A673 (cell line): Measurements from ENCODE around the gene SMIM5. TPM values are rescaled to one million over a fixed set of nuclear protein-coding genes. Genes with fewer than 3 reads are reported as not detected.

Experiments used
- BruUV-seq: library from RNA; stranded (reverse); fragments of 400-500 nt; replicated peaks from 2 replicates; lab custom pipeline; 2021; lab: Mats Ljungman, UMichigan
- CTCF ChIA-PET: fragments of 300-600 bp; sonication (Branson Sonifier 250); formaldehyde crosslinking; loops from one replicate; lab custom pipeline; 2022; ENCODE audit warnings: antibody characterized with exemption; lab: Charles Lee
- POLR2A ChIA-PET: fragments of 300-600 bp; sonication (Branson Sonifier 250); formaldehyde crosslinking; loops from one replicate; lab custom pipeline; 2022; ENCODE audit warnings: antibody characterized with exemption; ENCODE audit not compliant: low non-redundant PET; lab: Charles Lee
- DNase-seq: peaks from one replicate; pipeline ENCODE4 v3.0.0-alpha.2; 2015; ENCODE audit warnings: low spot score
- H3K27ac ChIP-seq: fragments of 200-600 bp; sonication (generic); 2 replicates; pipeline ENCODE4 v1.5.1; 2016; ENCODE audit warnings: mixed run types, low read depth, mild to moderate bottlenecking, mixed read lengths, antibody characterized with exemption, low read length; ENCODE audit not compliant: poor library complexity, severe bottlenecking
- H3K27me3 ChIP-seq: fragments of 200-600 bp; sonication (generic); replicated peaks from 2 replicates; pipeline ENCODE4 v1.6.1; 2017; ENCODE audit warnings: mixed run types, low read depth, mild to moderate bottlenecking, mixed read lengths, antibody characterized with exemption, low read length; ENCODE audit not compliant: insufficient read depth, poor library complexity
- H3K36me3 ChIP-seq: fragments of 200-600 bp; sonication (generic); 2 replicates; pipeline ENCODE4 v1.6.1; 2016; ENCODE audit warnings: mixed run types, mild to moderate bottlenecking, mixed read lengths, antibody characterized with exemption, low read length; ENCODE audit not compliant: insufficient read depth, poor library complexity, severe bottlenecking
- H3K4me1 ChIP-seq: fragments of 200-600 bp; sonication (generic); 2 replicates; pipeline ENCODE4 v1.6.1; 2017; ENCODE audit warnings: mixed run types, mild to moderate bottlenecking, mixed read lengths, antibody characterized with exemption, low read length; ENCODE audit not compliant: insufficient read depth, poor library complexity, severe bottlenecking
- H3K4me3 ChIP-seq: fragments of 200-600 bp; sonication (generic); 2 replicates; pipeline ENCODE4 v1.5.1; 2016; ENCODE audit warnings: low read depth, mixed run types, mild to moderate bottlenecking, mixed read lengths, low read length; ENCODE audit not compliant: poor library complexity, severe bottlenecking
- H3K9me3 ChIP-seq: fragments of 200-600 bp; sonication (generic); 2 replicates; pipeline ENCODE4 v1.6.1; 2016; ENCODE audit warnings: mixed run types, low read depth, mild to moderate bottlenecking, mixed read lengths, antibody characterized with exemption, low read length; ENCODE audit not compliant: poor library complexity, severe bottlenecking
- CTCF ChIP-seq: fragments of 300-800, 200-600 bp; sonication (generic); conservative IDR thresholded peaks from 2 replicates; pipeline ENCODE4 v1.5.1; 2017; ENCODE audit warnings: low read depth, mild to moderate bottlenecking, antibody characterized with exemption, low read length, moderate library complexity, mixed read lengths
- EZH2 ChIP-seq: fragments of 200-600 bp; sonication (generic); IDR thresholded peaks from 2 replicates; pipeline ENCODE4 v1.6.1; 2017; ENCODE audit warnings: borderline replicate concordance, low read depth, mild to moderate bottlenecking, mixed read lengths, antibody characterized with exemption, low read length; ENCODE audit not compliant: poor library complexity, severe bottlenecking
- intact Hi-C: fragments of 100-400 bp; cut with micrococcal nuclease; formaldehyde crosslinking; loops from one replicate; pipeline ENCODE4 v1.10.0; 2022; ENCODE audit not compliant: unreplicated experiment
- total RNA-seq: library from RNA; stranded (reverse); gene quantifications from 2 replicates; pipeline ENCODE4 v1.2.3, GENCODE V29; 2021

SMIM5 gene
- total RNA-seq, 1 experiment from 2014 or later: not detected

DNA sequence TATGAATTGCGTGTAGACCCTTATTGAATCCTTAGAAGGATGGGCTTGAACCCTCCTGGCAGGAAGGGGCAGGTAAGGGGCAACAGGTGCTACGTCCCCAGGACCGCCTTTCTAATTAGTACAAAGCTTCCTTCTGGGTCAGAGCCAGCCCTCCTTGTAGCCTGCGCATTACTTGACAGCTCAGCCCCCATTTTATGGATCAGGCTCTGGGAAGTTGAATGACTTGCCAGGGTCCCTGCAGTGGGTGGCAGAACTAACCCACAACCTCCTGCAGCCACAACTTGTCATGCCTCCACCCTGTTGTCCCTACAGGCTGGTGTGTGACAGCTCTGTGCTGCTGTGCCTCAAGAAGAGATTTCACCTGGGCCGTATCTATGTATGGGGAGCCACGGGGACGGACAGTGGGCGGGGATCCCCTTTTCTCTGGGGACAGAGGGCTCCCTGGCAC lies 42.9 kb upstream of the SMIM5 start:
- ChIA-PET POLR2A (interaction anchor here (0.6 kb wide), 1 partner anchor 326 kb away, joined by 9 read pairs; no protein-coding TSS in a partner anchor), CTCF (interaction anchor here (2.7 kb wide), 1 partner anchor 11 kb away, joined by 10 read pairs; no protein-coding TSS in a partner anchor)
- H3K27me3 ChIP-seq: no peaks in the 10 kb centered on the region
- H3K4me1 ChIP-seq: peaks cover 9% of the 10 kb centered on the region
- H3K27ac ChIP-seq: no peak overlapping the region
- intact Hi-C loops: no loop called here
- H3K36me3 ChIP-seq: no peaks in the 10 kb centered on the region
- no peak for DNase-seq
- no TSS peak for BruUV-seq
- TF ChIP-seq EZH2 (no peak), CTCF (no peak)
- H3K4me3 ChIP-seq: peak overlapping the region; percentile 55
- H3K9me3 ChIP-seq: no peaks in the 10 kb centered on the region

DNA sequence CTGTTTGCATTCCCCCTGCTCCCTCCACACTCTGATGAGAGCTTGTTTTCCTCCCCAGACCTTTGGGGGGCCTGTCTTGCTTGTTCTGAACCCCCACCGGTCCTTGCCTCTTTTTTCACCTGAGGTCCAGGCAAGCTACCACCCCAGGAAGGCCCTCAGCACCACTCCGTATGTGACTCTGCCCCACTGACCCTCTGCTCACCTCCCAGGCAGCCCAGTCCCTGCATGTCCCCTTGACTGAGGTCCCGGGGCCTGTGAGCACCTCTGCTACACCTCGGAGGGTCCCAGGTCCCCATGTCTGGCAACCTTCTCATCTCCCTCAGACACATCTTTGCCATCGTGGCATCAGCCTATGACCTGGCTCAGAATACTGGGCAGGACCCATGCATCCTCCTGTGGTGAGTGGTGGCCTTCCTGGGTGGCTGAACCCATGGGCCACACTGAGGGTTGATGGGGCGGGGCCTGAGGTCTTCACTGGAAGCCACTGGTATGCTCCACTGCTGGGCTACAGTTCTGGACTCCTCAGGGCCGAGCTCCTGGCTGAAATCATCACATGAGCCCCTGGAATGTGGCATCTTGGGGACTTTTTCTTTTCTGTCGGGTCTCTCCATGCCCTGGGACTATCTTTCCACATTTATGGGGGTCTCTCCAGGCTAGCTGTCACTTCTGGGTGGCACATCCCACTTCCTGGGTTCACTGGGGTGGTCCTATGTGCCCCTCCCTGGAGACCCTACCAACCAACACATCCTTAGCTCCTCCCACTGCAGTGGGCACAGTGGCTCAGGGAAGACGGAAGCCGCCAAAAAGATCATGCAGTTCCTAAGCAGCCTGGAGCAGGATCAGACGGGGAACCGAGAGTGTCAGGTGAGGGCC lies 42.1 kb upstream of the SMIM5 start:
- H3K27me3 ChIP-seq: no peaks in the 10 kb centered on the region
- H3K27ac ChIP-seq: no peak overlapping the region
- TF ChIP-seq EZH2 (no peak), CTCF (no peak)
- intact Hi-C loops: no loop called here
- ChIA-PET POLR2A (no interaction called here), CTCF (interaction anchor here (2.7 kb wide), 1 partner anchor 10 kb away, joined by 10 read pairs; no protein-coding TSS in a partner anchor)
- no peak for DNase-seq
- no peaks in the 10 kb centered on the region for H3K36me3 ChIP-seq
- H3K4me3 ChIP-seq: no peak overlapping the region
- no peaks in the 10 kb centered on the region for H3K9me3 ChIP-seq
- BruUV-seq: no TSS peak
- peaks cover 9% of the 10 kb centered on the region for H3K4me1 ChIP-seq

DNA sequence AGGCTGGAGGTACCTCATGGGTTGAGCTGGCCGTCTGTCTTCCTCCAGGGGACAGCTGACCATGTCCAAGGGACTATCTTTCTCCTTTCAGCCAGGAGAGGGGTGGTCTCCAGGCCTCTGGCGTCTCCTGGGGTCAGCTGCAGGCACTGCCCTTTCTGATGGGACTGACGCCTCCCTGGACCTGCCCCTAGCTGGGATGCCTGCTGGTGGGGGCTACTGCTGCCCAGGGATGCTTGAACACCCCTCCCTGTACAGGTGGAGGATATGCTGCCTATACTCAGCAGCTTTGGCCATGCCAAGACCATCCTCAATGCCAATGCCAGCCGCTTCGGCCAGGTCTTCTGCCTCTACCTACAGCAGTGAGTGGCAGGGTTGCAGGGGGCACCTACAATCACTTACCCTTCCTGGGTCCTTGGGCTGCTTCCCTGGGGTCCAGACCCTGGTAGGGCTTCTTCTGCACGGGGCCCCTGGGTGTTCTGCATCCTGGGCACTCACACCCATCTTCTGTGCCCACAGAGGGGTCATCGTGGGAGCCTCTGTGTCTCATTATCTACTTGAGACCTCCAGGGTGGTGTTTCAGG lies 41.4 kb upstream of the SMIM5 start:
- BruUV-seq: no TSS peak
- TF ChIP-seq EZH2: no peak
- TF ChIP-seq CTCF: no peak
- POLR2A ChIA-PET: no interaction called here

More for the DNA sequence above, 41.4 kb upstream of the SMIM5 start:
- H3K36me3 ChIP-seq: no peaks in the 10 kb centered on the region
- CTCF ChIA-PET: interaction anchor here (2.7 kb wide), 1 partner anchor 10 kb away, joined by 10 read pairs; no protein-coding TSS in a partner anchor
- no peak overlapping the region for H3K4me3 ChIP-seq
- intact Hi-C loops: no loop called here
- DNase-seq: no peak
- no peak overlapping the region for H3K27ac ChIP-seq
- no peaks in the 10 kb centered on the region for H3K9me3 ChIP-seq
- H3K27me3 ChIP-seq: no peaks in the 10 kb centered on the region
- H3K4me1 ChIP-seq: peaks cover 9% of the 10 kb centered on the region
